ENCODE data around the gene CKS1B. TPM values are rescaled to one million over a fixed set of nuclear protein-coding genes. Genes with fewer than 3 reads are reported as not detected.

The CKS1B gene
- total and polyA plus RNA-seq, 9 of the 15 experiments (the other 6 are each of a cell fraction or from before 2014, with no cell fraction given): 215 to 1,103 (median 460) TPM

- TF ChIP-seq THAP7 (CRISPR knock-in tag; IDR thresholded peaks at IDR 0.05) (0 out of 2 replicates have a peak, but pooled peaks have one; percentile 9), TBP (optimal IDR thresholded peaks at IDR 0.05; ENCODE audit: low read depth, low read length) (peak; percentile 3), XRCC4 (IDR thresholded peaks at IDR 0.05; ENCODE audit: extremely low read depth, insufficient read depth, insufficient read length) (no peak), FOXP1 (CRISPR knock-in tag; IDR thresholded peaks at IDR 0.05) (peak; percentile 46; the same call in 1 of the 2 replicates), HBP1 (CRISPR knock-in tag; IDR thresholded peaks at IDR 0.05) (0 out of 2 replicates have a peak, but pooled peaks have one; percentile 7), HDGF (IDR thresholded peaks at IDR 0.05) (0 out of 2 replicates have a peak, but pooled peaks have one; percentile 41), ZNF511 (CRISPR knock-in tag; IDR thresholded peaks at IDR 0.05) (peak; percentile 11; the same call in 1 of the 2 replicates), KDM2B (CRISPR knock-in tag; IDR thresholded peaks at IDR 0.05) (0 out of 2 replicates have a peak, but pooled peaks have one; percentile 7), POLR2AphosphoS2 (IDR thresholded peaks at IDR 0.05; ENCODE audit: low read length) (peak; percentile 95), DPF2 (IDR thresholded peaks at IDR 0.05) (peak; percentile 24; the same call in 1 of the 2 replicates), ZBTB12 (CRISPR knock-in tag; IDR thresholded peaks at IDR 0.05) (no peak), ZNF668 (CRISPR knock-in tag; IDR thresholded peaks at IDR 0.05) (no peak), XRCC5 (IDR thresholded peaks at IDR 0.05; ENCODE audit: low read depth, low read length) (0 out of 2 replicates have a peak, but pooled peaks have one; percentile 18), PHB (CRISPR knock-in tag; IDR thresholded peaks at IDR 0.05) (0 out of 2 replicates have a peak, but pooled peaks have one; percentile 21), UBTF (IDR thresholded peaks at IDR 0.05; ENCODE audit: borderline replicate concordance in 1 of 2, low read depth in 2 of 2, low read length in 2 of 2) (0 out of 4 replicates have a peak, but pooled peaks of 1 of the 2 experiments have one; percentile 41), SMARCA4 (IDR thresholded peaks at IDR 0.05) (0 out of 2 replicates have a peak, but pooled peaks have one; percentile 11), POLR2B (IDR thresholded peaks at IDR 0.05; ENCODE audit: low read depth, partially characterized antibody) (peak; percentile 14), NFRKB (IDR thresholded peaks at IDR 0.05; ENCODE audit: low read depth) (0 out of 2 replicates have a peak, but pooled peaks have one; percentile 26), ERF (CRISPR knock-in tag; IDR thresholded peaks at IDR 0.05) (no peak), MAFF (IDR thresholded peaks at IDR 0.05; ENCODE audit: low read length) (no peak), SLC30A9 (CRISPR knock-in tag; IDR thresholded peaks at IDR 0.05) (0 out of 2 replicates have a peak, but pooled peaks have one; percentile 3), IRF9 (tag; IDR thresholded peaks at IDR 0.05) (no peak)
Observed at GRCh38 chr1:154962156-154962749, 12.2 kb upstream of the CKS1B start (continued).
